ENCODE data around the gene MLH1. TPM values are rescaled to one million over a fixed set of nuclear protein-coding genes. Genes with fewer than 3 reads are reported as not detected.

The MLH1 gene
- total and polyA plus RNA-seq, 10 of the 15 experiments (the other 5 are each of a cell fraction or from before 2014, with no cell fraction given), result 58.6 to 109 (median 81.4) TPM

GRCh38 chr3:37032961-37033360, 39.6 kb downstream of the MLH1 start:
- H3K4me1 ChIP-seq (ENCODE audit: control insufficient read depth, insufficient read depth, low read length), result no peaks in the 10 kb centered on the region
- 95% methylated on average over 10 of the region's 10 CpGs for WGBS (ENCODE audit: insufficient coverage, insufficient replicate concordance, low lambda C conversion rate, missing lambda C conversion rate)
- H4K20me1 ChIP-seq (ENCODE audit: control insufficient read depth, insufficient read depth), result no peaks in the 10 kb centered on the region
- SMC1A ChIA-PET (ENCODE audit: uncharacterized antibody, unreplicated experiment), result no interaction called here
- no peak for ATAC-seq
- peaks cover 8% of the 10 kb centered on the region; the same call in 2 of the 3 replicates for H3K9me3 ChIP-seq (replicated peaks; ENCODE audit: control insufficient read depth, insufficient read depth, low read length)
- H2AFZ ChIP-seq (ENCODE audit: control insufficient read depth, low read depth, low read length), result no peak overlapping the region
- CTCF ChIA-PET, result no interaction called here
- no peak overlapping the region for H3K27ac ChIP-seq (ENCODE audit: control insufficient read depth, insufficient read depth)
- no peak overlapping the region for H3K9ac ChIP-seq (ENCODE audit: control insufficient read depth, insufficient read depth, low read length)
- DNase-seq (ENCODE audit: low read depth, low spot score), result no peak
- in situ Hi-C loops (cut with MboI) (no loop called here), intact Hi-C loops (cut with micrococcal nuclease; ENCODE audit: unreplicated experiment) (no loop called here)
- H3K4me3 ChIP-seq, result no peak overlapping the region
- H3K27me3 ChIP-seq (replicated peaks in 1 of 2; ENCODE audit: control insufficient read depth in 2 of 2, insufficient read depth in 2 of 2, low read length in 1 of 2), result no peaks in the 10 kb centered on the region
- FAIRE-seq, result no peak
- H3K79me2 ChIP-seq (ENCODE audit: control insufficient read depth, insufficient read depth, low read length), result no peaks in the 10 kb centered on the region
- POLR2A ChIA-PET, result no interaction called here
- no peak for TF ChIP-seq BCL11A (IDR thresholded peaks at IDR 0.05; ENCODE audit: low read depth, low read length)
- TF ChIP-seq ZBTB33 (IDR thresholded peaks at IDR 0.05), result no peak
- TF ChIP-seq PML (IDR thresholded peaks at IDR 0.05; ENCODE audit: low read length), result no peak
- no peak for TF ChIP-seq ZNF274 (IDR thresholded peaks at IDR 0.05; ENCODE audit: insufficient read depth, insufficient read length)
- no peak for TF ChIP-seq STAT3 (IDR thresholded peaks at IDR 0.05; ENCODE audit: low read depth, low read length)
- no peak for TF ChIP-seq HCFC1 (IDR thresholded peaks at IDR 0.05; ENCODE audit: low read length)
- no peak for TF ChIP-seq NFIC (IDR thresholded peaks at IDR 0.05; ENCODE audit: low read depth, low read length)
- TF ChIP-seq SUZ12 (IDR thresholded peaks at IDR 0.05; ENCODE audit: unreplicated experiment), result no peak
- TF ChIP-seq, protein P1, sequence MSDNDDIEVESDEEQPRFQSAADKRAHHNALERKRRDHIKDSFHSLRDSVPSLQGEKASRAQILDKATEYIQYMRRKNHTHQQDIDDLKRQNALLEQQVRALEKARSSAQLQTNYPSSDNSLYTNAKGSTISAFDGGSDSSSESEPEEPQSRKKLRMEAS (IDR thresholded peaks at IDR 0.05; ENCODE audit: low read depth, low read length), result no peak
- no peak for TF ChIP-seq PAX5 (IDR thresholded peaks at IDR 0.05; ENCODE audit: borderline replicate concordance, low read depth, low read length)
- TF ChIP-seq ASH2L (IDR thresholded peaks at IDR 0.05; ENCODE audit: borderline replicate concordance, low read depth), result no peak
- no peak for TF ChIP-seq LARP7 (IDR thresholded peaks at IDR 0.05)
- no peak for TF ChIP-seq EZH2 (IDR thresholded peaks at IDR 0.05; ENCODE audit: borderline replicate concordance, control insufficient read depth, low read depth, low read length)
- no peak for TF ChIP-seq SMAD5 (IDR thresholded peaks at IDR 0.05; ENCODE audit: low read depth)
- TF ChIP-seq KAT2A (conservative IDR thresholded peaks at IDR 0.05; ENCODE audit: control insufficient read depth, low read depth, low read length), result no peak
- TF ChIP-seq POLR2AphosphoS2 (IDR thresholded peaks at IDR 0.05; ENCODE audit: low read depth, low read length), result no peak
- no peak for TF ChIP-seq KLF5 (IDR thresholded peaks at IDR 0.05; ENCODE audit: partially characterized antibody)
- no peak for TF ChIP-seq CREM (IDR thresholded peaks at IDR 0.05; ENCODE audit: low read depth)
- TF ChIP-seq CEBPB (IDR thresholded peaks at IDR 0.05; ENCODE audit: borderline replicate concordance in 1 of 2, low read depth in 2 of 2, low read length in 2 of 2), result no peak
- no peak for TF ChIP-seq RB1 (IDR thresholded peaks at IDR 0.05; ENCODE audit: borderline replicate concordance)
- BruUV-seq (replicated peaks), result no TSS peak
- no peak overlapping the region for H3K4me2 ChIP-seq (ENCODE audit: control insufficient read depth, insufficient read depth)
- RAD21 ChIA-PET (ENCODE audit: unreplicated experiment), result no interaction called here
- peaks cover 5 to 42% of the 10 kb centered on the region in 2 experiments for H3K36me3 ChIP-seq (ENCODE audit: control insufficient read depth in 2 of 2, insufficient read depth in 2 of 2, low read length in 1 of 2)

Data from GM12878 (cell line).